Prostate gland (tissue), 2 donors: ENCODE data around the gene RABGGTB. TPM values are rescaled to one million over a fixed set of nuclear protein-coding genes. Genes with fewer than 3 reads are reported as not detected.
"Not testable (repeated sequence)": the region's sequence is repeated elsewhere in the genome, so short reads cannot be mapped to it uniquely, and the experiment has no call there.

Experiments
- DNase-seq: peaks from one replicate; pipeline ENCODE4 v3.0.0-alpha.2; 2019; ENCODE audit warnings: low spot score
- H3K27ac ChIP-seq, 2 donors: fragments of 200-600 bp; sonication (generic); 2 replicates each; pipeline ENCODE4 v1.5.1; 2017 to 2019
- H3K27me3 ChIP-seq: fragments of 200-600 bp; sonication (generic); replicated peaks from 2 replicates; pipeline ENCODE4 v1.5.1; 2019; ENCODE audit not compliant: insufficient read depth
- H3K36me3 ChIP-seq, 2 donors: fragments of 200-600 bp; sonication (generic); 1 replicate in 1 of 2; 2 replicates in 1 of 2; pipeline versions ENCODE4 v1.5.1 to v1.8.1; 2017 to 2019
- H3K4me1 ChIP-seq: fragments of 200-600 bp; sonication (generic); replicated peaks from 2 replicates; pipeline ENCODE4 v1.5.1; 2019
- H3K4me3 ChIP-seq, 2 donors: fragments of 200-600 bp; sonication (generic); 2 replicates each; pipeline ENCODE4 v1.5.1; 2017 to 2019
- H3K9me3 ChIP-seq: fragments of 200-600 bp; sonication (generic); 2 replicates; pipeline ENCODE4 v1.5.1; 2017
- POLR2A ChIP-seq: fragments of 450-650 bp; IDR thresholded peaks from one replicate; pipeline ENCODE4 v1.6.1; 2016; ENCODE audit warnings: antibody characterized with exemption, mild to moderate bottlenecking
- POLR2AphosphoS5 ChIP-seq: sonication (generic); formaldehyde crosslinking; IDR thresholded peaks from one replicate; pipeline ENCODE4 v1.6.1; 2017; ENCODE audit warnings: antibody characterized with exemption
- WGBS: methylation state at CpG from one replicate; pipeline ENCODE4 v1.1.5; 2018; 5-methylcytosine and 5-hydroxymethylcytosine counted together
- intact Hi-C: fragments of 100-400 bp; cut with DNase I; formaldehyde crosslinking; loops from one replicate; pipeline ENCODE4 v1.14.2; 2022
- total RNA-seq, 2 donors: library from RNA; depleted of rRNA; stranded (reverse); fragments of >200 nt; gene quantifications; one replicate each; pipeline ENCODE4 v1.1.0, GENCODE V29; 2016
- TF ChIP-seq, protein P1 (sequence below), 4 experiments: fragments of 200-600 bp in 2 of 4; fragments of 450-650 bp in 2 of 4; sonication (generic) in 2 of 4; IDR thresholded peaks; 1 replicate in 3 of 4; 2 replicates in 1 of 4; pipeline ENCODE4 v1.5.1; 2016 to 2019; ENCODE audit warnings: antibody characterized with exemption in 4 of 4, mild to moderate bottlenecking in 2 of 4, moderate library complexity in 2 of 4

RABGGTB gene
- total RNA-seq, 2 donors from 2014 or later = 34.4 to 42.8 TPM

DNA sequence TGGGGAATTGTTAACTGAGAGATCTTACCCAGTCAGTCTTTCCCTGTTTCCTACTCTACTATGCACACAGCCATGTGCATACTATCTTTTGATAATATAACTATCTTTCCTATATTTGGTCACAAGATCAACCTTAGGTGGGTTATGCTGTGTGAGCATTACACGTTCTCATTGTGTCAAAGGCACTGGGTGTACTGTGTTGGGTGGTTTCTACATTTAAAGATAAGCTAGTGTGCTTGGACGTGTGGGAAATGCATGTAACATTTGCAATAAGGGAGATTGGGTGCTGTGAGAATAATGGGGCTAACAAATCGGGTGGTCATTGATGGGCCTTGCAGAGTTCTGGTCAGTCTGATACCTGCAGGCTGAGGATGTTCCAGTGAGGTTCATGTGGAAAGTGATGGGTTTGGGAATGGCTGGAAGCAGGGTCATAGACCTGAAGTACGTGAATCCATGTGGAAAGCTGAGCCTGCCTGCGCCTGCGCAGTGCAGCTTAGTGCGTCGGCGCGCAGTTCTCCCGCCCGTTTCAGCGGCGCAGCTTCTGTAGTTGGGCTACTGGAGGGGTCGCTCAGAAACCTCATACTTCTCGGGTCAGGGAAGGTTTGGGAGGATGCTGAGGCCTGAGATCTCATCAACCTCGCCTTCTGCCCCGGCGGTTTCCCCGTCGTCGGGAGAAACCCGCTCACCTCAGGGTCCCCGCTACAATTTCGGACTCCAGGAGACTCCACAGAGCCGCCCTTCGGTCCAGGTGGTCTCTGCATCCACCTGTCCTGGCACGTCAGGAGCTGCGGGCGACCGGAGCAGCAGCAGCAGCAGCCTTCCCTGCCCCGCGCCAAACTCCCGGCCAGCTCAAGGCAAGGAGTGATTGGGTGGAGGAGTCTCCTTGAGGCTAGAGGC is 10.6 kb downstream of the RABGGTB start, which contains the start of gene MSH4:
TSS of gene MSH4 (plus strand) at position 507 of the 897 bp plus-strand sequence. CDS start at position 611, 104 bp downstream.
- Histone ChIP-seq H3K27me3 (no peaks in the 10 kb centered on the region), H3K36me3 (no peaks in the 10 kb centered on the region), H3K9me3 (no peaks in the 10 kb centered on the region), H3K27ac (no peak within 1 kb of the TSS), H3K4me3 (no peak within 1 kb of the TSS), H3K4me1 (no peaks in the 10 kb centered on the region)
- intact Hi-C loops = no loop called here
- 86% methylated on average over 34 of the region's 34 CpGs for WGBS
- TF ChIP-seq, protein P1, sequence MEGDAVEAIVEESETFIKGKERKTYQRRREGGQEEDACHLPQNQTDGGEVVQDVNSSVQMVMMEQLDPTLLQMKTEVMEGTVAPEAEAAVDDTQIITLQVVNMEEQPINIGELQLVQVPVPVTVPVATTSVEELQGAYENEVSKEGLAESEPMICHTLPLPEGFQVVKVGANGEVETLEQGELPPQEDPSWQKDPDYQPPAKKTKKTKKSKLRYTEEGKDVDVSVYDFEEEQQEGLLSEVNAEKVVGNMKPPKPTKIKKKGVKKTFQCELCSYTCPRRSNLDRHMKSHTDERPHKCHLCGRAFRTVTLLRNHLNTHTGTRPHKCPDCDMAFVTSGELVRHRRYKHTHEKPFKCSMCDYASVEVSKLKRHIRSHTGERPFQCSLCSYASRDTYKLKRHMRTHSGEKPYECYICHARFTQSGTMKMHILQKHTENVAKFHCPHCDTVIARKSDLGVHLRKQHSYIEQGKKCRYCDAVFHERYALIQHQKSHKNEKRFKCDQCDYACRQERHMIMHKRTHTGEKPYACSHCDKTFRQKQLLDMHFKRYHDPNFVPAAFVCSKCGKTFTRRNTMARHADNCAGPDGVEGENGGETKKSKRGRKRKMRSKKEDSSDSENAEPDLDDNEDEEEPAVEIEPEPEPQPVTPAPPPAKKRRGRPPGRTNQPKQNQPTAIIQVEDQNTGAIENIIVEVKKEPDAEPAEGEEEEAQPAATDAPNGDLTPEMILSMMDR (IDR thresholded peaks at IDR 0.05) = no peak
- TF ChIP-seq POLR2AphosphoS5 (no peak), POLR2A (no peak)
- DNase-seq = no peak

DNA sequence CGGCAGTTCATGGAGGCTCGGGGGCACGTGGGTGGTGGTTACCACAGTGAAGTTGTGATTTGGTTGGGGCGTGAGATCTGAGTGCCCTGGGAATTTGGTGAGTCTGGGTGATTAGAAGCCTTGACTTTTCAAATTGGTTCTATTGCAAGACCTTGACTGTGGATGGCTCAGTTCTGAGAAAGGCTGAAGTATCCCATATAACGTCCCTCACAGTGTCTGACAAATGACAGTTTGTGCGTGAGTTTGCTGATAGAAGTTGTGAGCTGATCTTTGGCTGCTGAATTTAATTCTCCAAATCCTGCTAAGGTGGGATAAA is 11.2 kb downstream of the RABGGTB start:
- H3K27ac ChIP-seq = no peak overlapping the region
- H3K4me3 ChIP-seq = no peak overlapping the region
- H3K36me3 ChIP-seq = no peaks in the 10 kb centered on the region
- TF ChIP-seq POLR2A (no peak), POLR2AphosphoS5 (no peak)
- TF ChIP-seq, protein P1 (IDR thresholded peaks at IDR 0.05) = no peak
- no peak for DNase-seq
- H3K4me1 ChIP-seq = no peaks in the 10 kb centered on the region
- H3K9me3 ChIP-seq = no peaks in the 10 kb centered on the region
- H3K27me3 ChIP-seq = no peaks in the 10 kb centered on the region
- intact Hi-C loops = no loop called here
- WGBS = 89% methylated on average over 6 of the region's 6 CpGs

- TF ChIP-seq, protein P1 (IDR thresholded peaks at IDR 0.05) = no peak
- TF ChIP-seq POLR2AphosphoS5 (no peak), POLR2A (no peak)
- no peaks in the 10 kb centered on the region for H3K36me3 ChIP-seq
Measured at GRCh38 chr1:75797606-75798216, 11.7 kb downstream of the RABGGTB start.

GRCh38 chr1:75801480-75801879 is 15.4 kb downstream of the RABGGTB start:
- H3K36me3 ChIP-seq, intact Hi-C loops, H3K27me3 ChIP-seq, H3K4me1 ChIP-seq, H3K9me3 ChIP-seq, DNase-seq, H3K4me3 ChIP-seq, H3K27ac ChIP-seq: not testable (repeated sequence)
- 100% methylated on average over 2 of the region's 2 CpGs for WGBS

More at GRCh38 chr1:75797606-75798216, 11.7 kb downstream of the RABGGTB start:
- intact Hi-C loops = no loop called here
- no peak for DNase-seq
- H3K9me3 ChIP-seq = no peaks in the 10 kb centered on the region
- no peaks in the 10 kb centered on the region for H3K4me1 ChIP-seq
- WGBS = 94% methylated on average over 13 of the region's 13 CpGs
- no peaks in the 10 kb centered on the region for H3K27me3 ChIP-seq
- no peak overlapping the region for H3K4me3 ChIP-seq
- no peak overlapping the region for H3K27ac ChIP-seq

DNA sequence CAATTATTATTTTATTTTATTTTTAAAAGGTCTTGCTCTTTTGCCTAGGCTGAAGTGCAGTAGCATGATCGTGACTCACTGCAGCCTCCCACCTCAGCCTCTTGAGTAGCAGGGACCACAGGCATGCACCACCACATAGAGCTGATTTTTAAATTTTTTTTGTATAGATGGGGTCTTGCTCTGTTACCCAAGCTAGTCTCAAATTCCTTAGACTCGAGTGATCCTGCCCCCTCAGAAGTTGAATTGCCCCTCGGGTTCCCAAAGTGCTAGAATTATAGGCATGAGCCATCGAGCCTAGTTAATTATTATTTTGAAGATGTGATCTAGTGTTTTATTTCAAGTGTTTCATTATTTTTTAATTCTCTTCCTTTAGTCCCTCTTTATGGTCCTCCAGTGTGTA is 22.9 kb downstream of the RABGGTB start:
- H3K4me3 ChIP-seq = no peak overlapping the region
- no peak for DNase-seq
- intact Hi-C loops = no loop called here
- H3K9me3 ChIP-seq = no peaks in the 10 kb centered on the region
- H3K36me3 ChIP-seq = no peaks in the 10 kb centered on the region
- WGBS = 70% methylated on average over 4 of the region's 4 CpGs
- H3K27me3 ChIP-seq = no peaks in the 10 kb centered on the region
- TF ChIP-seq POLR2A = no peak
- TF ChIP-seq POLR2AphosphoS5 = no peak
- TF ChIP-seq, protein P1 (IDR thresholded peaks at IDR 0.05) = no peak
- H3K27ac ChIP-seq = no peak overlapping the region
- no peaks in the 10 kb centered on the region for H3K4me1 ChIP-seq

GRCh38 chr1:75810113-75810512 is 24.1 kb downstream of the RABGGTB start:
- DNase-seq, H3K4me1 ChIP-seq, H3K27ac ChIP-seq, H3K4me3 ChIP-seq, H3K36me3 ChIP-seq, H3K27me3 ChIP-seq, intact Hi-C loops, H3K9me3 ChIP-seq: not testable (repeated sequence)
- 98% methylated on average over 3 of the region's 3 CpGs for WGBS
